Gastrocnemius medialis (tissue), 4 donors: ENCODE measurements around the gene RYK. TPM values are rescaled to one million over a fixed set of nuclear protein-coding genes. Genes with fewer than 3 reads are reported as not detected.

Source experiments
- ATAC-seq, 2 donors: fragments of 150-250 bp; one replicate each; pipeline ENCODE4 v1.9.1; 2016
- DNase-seq, 2 donors: peaks; one replicate each; pipeline ENCODE4 v3.0.0-alpha.2; 2019
- H3K27ac ChIP-seq, 4 donors: fragments of 200-600 bp; sonication (generic); 1 replicate in 1 of 4; 2 replicates in 3 of 4; pipeline ENCODE4 v1.5.1; 2016 to 2018; ENCODE audit warnings: mild to moderate bottlenecking in 2 of 4, moderate library complexity in 1 of 4
- H3K27me3 ChIP-seq, 3 donors: fragments of 200-600 bp; sonication (generic) in 2 of 3; 1 replicate in 1 of 3; 2 replicates in 2 of 3; pipeline versions ENCODE4 v1.5.1 to v1.6.0; 2016 to 2019; ENCODE audit warnings: mild to moderate bottlenecking in 1 of 3, moderate library complexity in 1 of 3
- H3K36me3 ChIP-seq, 2 donors: fragments of 200-600 bp; sonication (generic) in 1 of 2; one replicate each; pipeline ENCODE4 v1.5.1; 2017 to 2018
- H3K4me1 ChIP-seq, 2 donors: fragments of 200-600 bp; sonication (generic) in 1 of 2; one replicate each; pipeline ENCODE4 v1.5.1; 2016 to 2017; ENCODE audit warnings: mild to moderate bottlenecking in 2 of 2
- H3K4me3 ChIP-seq, 4 donors: fragments of 200-600 bp; sonication (generic) in 3 of 4; 1 replicate in 1 of 4; 2 replicates in 3 of 4; pipeline ENCODE4 v1.5.1; 2016 to 2019; ENCODE audit warnings: mild to moderate bottlenecking in 2 of 4
- H3K9me3 ChIP-seq, 3 donors: fragments of 200-600 bp; sonication (generic) in 2 of 3; 1 replicate in 1 of 3; 2 replicates in 2 of 3; pipeline ENCODE4 v1.5.1; 2016 to 2019
- POLR2A ChIP-seq, 2 donors: fragments of 450-650 bp; IDR thresholded peaks; one replicate each; pipeline ENCODE4 v1.6.1; 2017; ENCODE audit warnings: antibody characterized with exemption in 2 of 2, mild to moderate bottlenecking in 2 of 2, moderate library complexity in 2 of 2
- in situ Hi-C, 4 donors: fragments of 200-750 bp; cut with MboI; loops; one replicate each; pipeline versions ENCODE4 v1.15.0 to v1.8.0; 2017; ENCODE audit warnings: low sequenced_read_pairs in 4 of 4
- intact Hi-C: fragments of 100-400 bp; cut with DNase I; formaldehyde crosslinking; loops from one replicate; pipeline ENCODE4 v1.15.1; 2023; ENCODE audit warnings: low total_unique reads
- total RNA-seq, 4 donors: library from RNA; depleted of rRNA; stranded (reverse); fragments of >200 nt; gene quantifications; one replicate each; pipeline versions ENCODE4 v1.1.0 to v1.2.3, GENCODE V29; 2016
- TF ChIP-seq, protein P1 (sequence below), 5 experiments: fragments of 450-650 bp in 3 of 5; fragments of 200-600 bp in 2 of 5; sonication (generic) in 2 of 5; IDR thresholded peaks in 4 of 5; conservative IDR thresholded peaks in 1 of 5; 1 replicate in 4 of 5; 2 replicates in 1 of 5; pipeline ENCODE4 v1.5.1; 2016 to 2019; ENCODE audit warnings: antibody characterized with exemption in 5 of 5, mild to moderate bottlenecking in 3 of 5, moderate library complexity in 3 of 5

The RYK gene
- total RNA-seq, 4 donors from 2014 or later, result 25.8 to 42.4 (median 35.0) TPM

DNA sequence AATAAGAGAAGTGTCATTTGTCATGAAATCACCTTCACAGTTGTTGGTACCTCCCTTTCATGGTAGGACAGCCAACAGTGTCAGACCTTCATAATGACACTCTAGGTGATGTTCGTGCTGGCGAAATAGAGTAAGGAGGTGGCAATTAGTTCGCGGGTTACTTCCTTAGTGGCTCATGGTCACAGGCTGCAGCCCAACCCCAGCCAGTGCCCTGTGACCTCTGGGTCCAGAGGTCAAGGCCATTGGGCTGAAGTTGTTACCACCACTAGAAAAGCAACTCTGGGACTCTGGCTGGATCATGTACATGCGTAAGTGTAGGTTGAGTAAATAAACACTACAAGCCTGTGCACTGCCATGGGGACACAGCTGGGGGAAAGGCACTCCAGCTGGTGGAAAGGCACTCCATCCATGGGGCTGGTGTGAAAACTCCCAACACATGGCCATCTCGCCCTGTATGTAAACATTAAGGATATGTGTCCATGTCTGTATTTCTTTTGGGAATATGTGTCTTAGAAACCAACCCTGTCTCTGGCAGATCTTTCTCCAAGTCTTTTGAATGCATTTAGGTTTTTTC, 106.7 kb downstream of the RYK start:
- Histone ChIP-seq H3K27ac (no peak overlapping the region), H3K9me3 (no peaks in the 10 kb centered on the region), H3K4me1 (no peaks in the 10 kb centered on the region), H3K36me3 (no peaks in the 10 kb centered on the region), H3K27me3 (no peaks in the 10 kb centered on the region), H3K4me3 (no peak overlapping the region)
- ATAC-seq, result no peak
- in situ Hi-C loops, result no loop called here
- DNase-seq, result no peak
- TF ChIP-seq, protein P1, sequence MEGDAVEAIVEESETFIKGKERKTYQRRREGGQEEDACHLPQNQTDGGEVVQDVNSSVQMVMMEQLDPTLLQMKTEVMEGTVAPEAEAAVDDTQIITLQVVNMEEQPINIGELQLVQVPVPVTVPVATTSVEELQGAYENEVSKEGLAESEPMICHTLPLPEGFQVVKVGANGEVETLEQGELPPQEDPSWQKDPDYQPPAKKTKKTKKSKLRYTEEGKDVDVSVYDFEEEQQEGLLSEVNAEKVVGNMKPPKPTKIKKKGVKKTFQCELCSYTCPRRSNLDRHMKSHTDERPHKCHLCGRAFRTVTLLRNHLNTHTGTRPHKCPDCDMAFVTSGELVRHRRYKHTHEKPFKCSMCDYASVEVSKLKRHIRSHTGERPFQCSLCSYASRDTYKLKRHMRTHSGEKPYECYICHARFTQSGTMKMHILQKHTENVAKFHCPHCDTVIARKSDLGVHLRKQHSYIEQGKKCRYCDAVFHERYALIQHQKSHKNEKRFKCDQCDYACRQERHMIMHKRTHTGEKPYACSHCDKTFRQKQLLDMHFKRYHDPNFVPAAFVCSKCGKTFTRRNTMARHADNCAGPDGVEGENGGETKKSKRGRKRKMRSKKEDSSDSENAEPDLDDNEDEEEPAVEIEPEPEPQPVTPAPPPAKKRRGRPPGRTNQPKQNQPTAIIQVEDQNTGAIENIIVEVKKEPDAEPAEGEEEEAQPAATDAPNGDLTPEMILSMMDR (IDR thresholded peaks at IDR 0.05 in 4 of 5, conservative IDR thresholded peaks at IDR 0.05 in 1 of 5), result no peak
- TF ChIP-seq POLR2A (IDR thresholded peaks at IDR 0.05), result no peak
- intact Hi-C loops, result no loop called here

DNA sequence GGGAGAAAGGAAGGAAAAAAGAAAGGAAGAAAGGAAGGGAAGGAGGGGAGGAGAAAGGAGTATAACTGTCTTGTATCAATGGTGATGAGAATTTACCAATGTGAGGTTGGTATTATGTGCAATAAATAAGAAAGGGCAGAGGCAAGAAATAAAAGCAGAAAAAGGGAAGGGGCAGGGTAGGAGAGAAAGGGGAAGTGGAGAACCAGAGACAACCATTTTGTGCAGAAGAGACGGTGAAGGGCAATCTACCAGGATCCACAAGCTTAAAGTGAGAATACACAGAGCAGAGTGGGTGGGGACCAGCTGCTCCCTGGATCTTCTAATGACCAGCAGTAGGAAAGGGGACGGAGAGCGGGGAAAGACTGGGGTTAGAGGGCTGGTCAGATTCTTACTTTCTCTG, 114.1 kb downstream of the RYK start:
- DNase-seq, result no peak
- H3K9me3 ChIP-seq, result no peaks in the 10 kb centered on the region
- TF ChIP-seq, protein P1 (IDR thresholded peaks at IDR 0.05 in 4 of 5, conservative IDR thresholded peaks at IDR 0.05 in 1 of 5), result no peak
- no peak for TF ChIP-seq POLR2A (IDR thresholded peaks at IDR 0.05)
- no peaks in the 10 kb centered on the region for H3K27me3 ChIP-seq
- H3K4me1 ChIP-seq, result no peaks in the 10 kb centered on the region
- in situ Hi-C loops, result no loop called here
- no peak for ATAC-seq
- H3K4me3 ChIP-seq, result no peak overlapping the region
- no peak overlapping the region for H3K27ac ChIP-seq
- intact Hi-C loops, result no loop called here
- no peaks in the 10 kb centered on the region for H3K36me3 ChIP-seq

DNA sequence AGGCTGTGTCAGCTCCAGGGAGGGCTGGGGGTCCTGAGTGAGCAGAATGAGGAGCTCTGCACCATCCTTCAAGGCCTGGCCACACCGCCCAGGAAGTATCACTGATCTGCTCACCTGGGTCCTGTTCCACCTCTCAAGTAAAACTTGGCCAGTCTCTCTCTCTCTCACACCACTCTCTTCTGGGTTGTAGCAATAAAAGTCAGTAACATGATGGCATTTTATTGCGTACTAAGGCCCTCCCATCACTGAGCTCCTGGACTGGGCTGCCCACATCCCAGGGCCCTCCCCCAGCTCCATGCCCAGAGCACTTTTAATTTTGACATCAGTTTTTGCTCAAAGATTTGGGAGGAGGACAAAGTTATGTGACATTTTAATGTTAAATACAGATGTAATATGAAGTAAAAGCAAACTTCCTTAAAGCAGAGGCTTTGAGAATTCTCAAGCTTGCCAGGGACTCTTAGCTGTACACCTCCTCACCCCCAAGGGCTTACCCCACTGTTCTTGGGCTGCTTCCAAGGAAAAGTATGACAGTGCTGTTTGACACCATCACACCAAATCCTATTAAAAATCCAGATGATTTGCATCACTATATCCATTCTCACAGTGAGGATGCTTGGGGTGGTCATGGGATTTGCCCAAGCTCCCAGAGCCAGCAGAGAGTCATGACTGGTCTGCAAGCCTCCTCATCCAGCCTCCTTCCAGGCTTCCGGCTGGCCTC, 115.8 kb downstream of the RYK start:
- intact Hi-C loops, result no loop called here
- in situ Hi-C loops, result no loop called here
- H3K36me3 ChIP-seq, result no peaks in the 10 kb centered on the region
- DNase-seq (no peak), ATAC-seq (no peak)
- no peaks in the 10 kb centered on the region for H3K4me1 ChIP-seq
- no peaks in the 10 kb centered on the region for H3K27me3 ChIP-seq
- TF ChIP-seq, protein P1 (IDR thresholded peaks at IDR 0.05 in 4 of 5, conservative IDR thresholded peaks at IDR 0.05 in 1 of 5), result no peak
- H3K4me3 ChIP-seq, result no peak overlapping the region
- no peaks in the 10 kb centered on the region for H3K9me3 ChIP-seq
- no peak overlapping the region for H3K27ac ChIP-seq

DNA sequence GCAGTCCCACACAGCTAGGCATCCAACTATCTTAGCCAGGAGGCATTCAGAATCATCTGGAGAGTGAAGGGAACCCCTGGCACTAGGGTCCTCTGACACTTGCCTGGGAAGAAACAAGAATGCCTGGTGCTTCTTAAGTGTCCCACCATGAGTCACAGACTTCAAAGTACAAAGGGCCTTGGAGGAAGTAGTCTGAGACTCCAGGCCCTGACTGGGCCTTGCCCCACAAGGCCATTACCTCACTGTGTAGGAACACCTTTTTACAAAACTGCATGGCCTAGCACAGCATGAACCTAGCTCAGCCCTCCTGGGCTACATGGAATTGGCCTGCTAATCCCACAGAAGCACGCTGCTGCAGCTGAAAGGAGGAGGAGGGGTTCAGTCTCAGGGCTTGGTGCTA, 116.4 kb downstream of the RYK start:
- intact Hi-C loops, result no loop called here
- Histone ChIP-seq H3K27ac (no peak overlapping the region), H3K27me3 (no peaks in the 10 kb centered on the region), H3K9me3 (no peaks in the 10 kb centered on the region), H3K4me3 (no peak overlapping the region), H3K36me3 (no peaks in the 10 kb centered on the region), H3K4me1 (no peaks in the 10 kb centered on the region)
- DNase-seq (no peak), ATAC-seq (no peak)
- TF ChIP-seq, protein P1 (IDR thresholded peaks at IDR 0.05 in 4 of 5, conservative IDR thresholded peaks at IDR 0.05 in 1 of 5), result no peak
- TF ChIP-seq POLR2A (IDR thresholded peaks at IDR 0.05), result no peak
- in situ Hi-C loops, result no loop called here
